ENCODE results near the gene KCNG4.

DNA sequence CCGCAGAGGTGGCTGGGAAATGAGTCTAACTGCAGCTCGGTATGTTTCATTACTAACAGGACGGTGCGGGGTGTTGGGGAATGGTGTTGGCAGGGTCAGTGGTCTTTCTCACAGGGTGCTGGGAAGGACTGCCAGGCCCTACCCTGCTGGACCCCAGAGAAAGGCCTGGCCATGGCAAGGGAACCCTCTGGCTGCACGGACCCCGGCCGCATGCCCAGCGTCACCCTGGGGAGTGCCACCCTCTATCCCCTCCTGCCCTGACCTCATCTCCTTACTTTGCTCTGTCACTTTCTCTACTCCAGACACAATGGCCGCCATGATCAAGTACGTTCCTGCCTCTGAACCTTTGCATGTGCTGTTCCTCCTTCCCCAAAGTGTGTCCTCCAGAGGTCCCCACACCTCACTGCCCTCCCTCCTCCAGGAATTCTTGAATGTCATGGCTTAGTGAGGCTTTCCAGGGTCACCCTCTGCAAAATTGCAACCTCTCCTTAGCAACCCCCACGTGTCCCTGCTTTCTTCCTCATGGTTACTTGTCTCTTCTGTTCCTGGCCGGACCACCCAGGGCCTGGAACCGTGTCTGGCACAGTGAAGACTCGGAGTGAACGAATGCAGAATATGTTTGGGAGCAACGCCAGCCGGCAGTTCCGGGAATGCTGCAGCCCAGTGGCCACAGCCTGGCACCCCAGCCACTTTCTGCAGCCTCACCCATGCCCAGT is 33.7 kb downstream of the KCNG4 start:
- no peak for TF ChIP-seq JUND (IDR thresholded peaks at IDR 0.05)
- TF ChIP-seq, protein P1, sequence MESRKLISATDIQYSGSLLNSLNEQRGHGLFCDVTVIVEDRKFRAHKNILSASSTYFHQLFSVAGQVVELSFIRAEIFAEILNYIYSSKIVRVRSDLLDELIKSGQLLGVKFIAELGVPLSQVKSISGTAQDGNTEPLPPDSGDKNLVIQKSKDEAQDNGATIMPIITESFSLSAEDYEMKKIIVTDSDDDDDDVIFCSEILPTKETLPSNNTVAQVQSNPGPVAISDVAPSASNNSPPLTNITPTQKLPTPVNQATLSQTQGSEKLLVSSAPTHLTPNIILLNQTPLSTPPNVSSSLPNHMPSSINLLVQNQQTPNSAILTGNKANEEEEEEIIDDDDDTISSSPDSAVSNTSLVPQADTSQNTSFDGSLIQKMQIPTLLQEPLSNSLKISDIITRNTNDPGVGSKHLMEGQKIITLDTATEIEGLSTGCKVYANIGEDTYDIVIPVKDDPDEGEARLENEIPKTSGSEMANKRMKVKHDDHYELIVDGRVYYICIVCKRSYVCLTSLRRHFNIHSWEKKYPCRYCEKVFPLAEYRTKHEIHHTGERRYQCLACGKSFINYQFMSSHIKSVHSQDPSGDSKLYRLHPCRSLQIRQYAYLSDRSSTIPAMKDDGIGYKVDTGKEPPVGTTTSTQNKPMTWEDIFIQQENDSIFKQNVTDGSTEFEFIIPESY (IDR thresholded peaks at IDR 0.05), result no peak
- no peak for TF ChIP-seq RAD21 (IDR thresholded peaks at IDR 0.05)
- no peak for TF ChIP-seq TAF1 (conservative IDR thresholded peaks at IDR 0.05)
- TF ChIP-seq, protein P2, sequence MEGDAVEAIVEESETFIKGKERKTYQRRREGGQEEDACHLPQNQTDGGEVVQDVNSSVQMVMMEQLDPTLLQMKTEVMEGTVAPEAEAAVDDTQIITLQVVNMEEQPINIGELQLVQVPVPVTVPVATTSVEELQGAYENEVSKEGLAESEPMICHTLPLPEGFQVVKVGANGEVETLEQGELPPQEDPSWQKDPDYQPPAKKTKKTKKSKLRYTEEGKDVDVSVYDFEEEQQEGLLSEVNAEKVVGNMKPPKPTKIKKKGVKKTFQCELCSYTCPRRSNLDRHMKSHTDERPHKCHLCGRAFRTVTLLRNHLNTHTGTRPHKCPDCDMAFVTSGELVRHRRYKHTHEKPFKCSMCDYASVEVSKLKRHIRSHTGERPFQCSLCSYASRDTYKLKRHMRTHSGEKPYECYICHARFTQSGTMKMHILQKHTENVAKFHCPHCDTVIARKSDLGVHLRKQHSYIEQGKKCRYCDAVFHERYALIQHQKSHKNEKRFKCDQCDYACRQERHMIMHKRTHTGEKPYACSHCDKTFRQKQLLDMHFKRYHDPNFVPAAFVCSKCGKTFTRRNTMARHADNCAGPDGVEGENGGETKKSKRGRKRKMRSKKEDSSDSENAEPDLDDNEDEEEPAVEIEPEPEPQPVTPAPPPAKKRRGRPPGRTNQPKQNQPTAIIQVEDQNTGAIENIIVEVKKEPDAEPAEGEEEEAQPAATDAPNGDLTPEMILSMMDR (IDR thresholded peaks at IDR 0.05; ENCODE audit: low read depth, low read length, missing input control), result no peak

All from liver (tissue), 3 donors.